Measurements from ENCODE around the gene MCF2L.

The MCF2L gene

DNA sequence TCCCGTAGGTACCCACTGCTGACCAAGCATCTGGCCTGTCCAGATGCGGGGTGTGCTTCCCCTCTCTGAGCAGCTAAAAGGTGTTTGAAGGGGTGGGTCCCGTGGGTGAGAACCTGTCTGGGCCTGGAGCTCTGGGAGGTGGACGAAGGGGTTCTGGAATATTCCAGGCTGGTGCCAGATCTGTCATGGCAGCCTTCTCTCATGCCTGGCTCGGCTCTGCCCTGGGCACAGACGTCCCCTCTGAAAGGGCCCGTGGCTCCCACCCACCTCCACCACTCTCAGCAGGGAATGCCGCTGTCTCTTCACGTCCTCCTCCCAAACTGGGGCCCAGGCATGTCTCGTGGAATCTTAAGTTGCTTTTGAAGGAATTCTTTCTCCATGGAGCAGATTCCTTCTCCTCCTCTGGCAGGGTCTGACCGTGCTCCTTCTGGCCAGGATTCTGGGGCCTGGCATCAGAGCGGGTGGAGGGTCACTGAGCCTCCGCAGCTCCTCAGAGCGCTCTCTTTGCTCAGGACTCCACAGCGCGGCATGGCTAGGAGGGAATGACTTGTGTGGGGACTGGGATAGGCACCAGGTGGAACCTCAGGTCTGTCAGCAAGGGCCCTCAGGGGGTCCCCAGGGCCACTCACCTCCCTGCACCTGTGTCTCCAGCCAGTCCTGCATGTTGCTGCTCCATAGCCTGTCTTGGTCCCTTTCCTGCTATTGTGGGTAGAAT is 5.9 kb upstream of the MCF2L start:
- DNase-seq (ENCODE audit: low read depth) = no peak

DNA sequence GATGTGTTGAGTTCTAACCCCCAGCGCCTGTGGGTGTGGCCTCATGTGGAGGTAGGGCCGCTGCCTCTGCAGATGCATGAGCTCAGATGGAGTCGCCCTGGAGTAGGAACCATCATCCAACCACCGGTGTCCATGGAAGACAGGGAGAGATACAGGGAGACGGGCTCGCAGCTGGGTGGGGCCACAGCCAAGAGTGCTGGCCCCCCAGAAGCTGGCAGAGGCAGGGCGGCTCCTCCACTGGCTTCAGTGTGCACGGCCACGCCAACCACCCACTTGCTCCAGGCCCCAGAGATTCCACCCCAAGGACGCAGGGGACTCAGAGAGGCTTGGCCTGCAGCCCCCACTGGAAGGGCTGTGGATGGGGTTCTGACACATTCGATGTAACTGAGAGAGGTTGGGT is 5.4 kb upstream of the MCF2L start:
- no peak for DNase-seq (ENCODE audit: low read depth)

DNA sequence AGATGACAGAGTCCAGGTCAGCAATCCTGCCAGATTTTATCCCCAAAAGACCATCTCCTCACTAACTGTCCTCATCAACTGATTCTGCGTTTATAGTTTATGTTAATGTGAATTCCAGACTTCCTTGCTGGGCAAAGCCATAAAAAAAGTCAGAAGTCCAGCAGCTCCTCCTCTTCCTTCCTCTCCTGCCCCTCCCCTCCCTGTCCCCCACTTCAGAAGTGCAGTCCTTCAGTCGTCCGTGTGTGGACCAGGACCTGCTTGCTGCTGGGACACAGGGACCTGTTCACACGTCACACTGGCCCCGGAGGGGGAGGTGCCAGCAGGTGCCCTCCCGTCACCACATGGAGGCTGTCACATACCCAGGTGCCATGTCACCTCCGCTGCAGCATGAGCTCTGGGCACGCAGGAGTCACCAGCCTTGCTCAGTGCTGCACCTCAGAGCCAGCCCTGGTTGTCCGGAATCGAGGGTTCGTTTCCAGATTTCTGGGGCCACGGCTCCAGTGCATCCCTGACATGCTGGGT is 4.0 kb upstream of the MCF2L start:
- DNase-seq (ENCODE audit: low read depth) = no peak

DNA sequence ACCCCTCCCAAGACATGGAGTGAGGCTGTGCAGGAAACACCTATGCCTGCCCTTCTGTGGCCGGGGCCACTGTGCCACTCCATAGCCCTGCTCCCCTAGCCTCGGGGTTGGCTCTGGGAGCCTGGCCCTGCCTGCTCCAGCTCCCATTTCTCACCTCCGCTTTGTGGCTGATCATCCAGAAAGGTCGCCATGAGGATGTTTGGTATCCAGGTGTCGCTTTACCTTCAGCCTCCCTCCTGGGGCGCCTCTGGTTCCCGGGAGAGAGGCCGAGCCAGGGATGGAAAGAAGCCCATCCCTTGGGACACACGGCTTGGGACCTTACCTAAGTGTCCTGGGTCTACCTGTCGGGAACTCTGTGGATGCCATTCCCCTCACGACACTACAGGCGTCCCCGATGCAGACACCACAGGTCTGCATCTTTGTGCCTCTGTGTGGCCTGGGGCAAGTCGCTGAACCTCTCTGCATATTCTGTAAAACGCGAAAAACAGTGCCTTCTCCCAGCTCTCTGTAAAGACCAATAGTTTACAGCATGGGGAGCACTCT is 3.4 kb upstream of the MCF2L start:
- DNase-seq (ENCODE audit: low read depth) = no peak

DNA sequence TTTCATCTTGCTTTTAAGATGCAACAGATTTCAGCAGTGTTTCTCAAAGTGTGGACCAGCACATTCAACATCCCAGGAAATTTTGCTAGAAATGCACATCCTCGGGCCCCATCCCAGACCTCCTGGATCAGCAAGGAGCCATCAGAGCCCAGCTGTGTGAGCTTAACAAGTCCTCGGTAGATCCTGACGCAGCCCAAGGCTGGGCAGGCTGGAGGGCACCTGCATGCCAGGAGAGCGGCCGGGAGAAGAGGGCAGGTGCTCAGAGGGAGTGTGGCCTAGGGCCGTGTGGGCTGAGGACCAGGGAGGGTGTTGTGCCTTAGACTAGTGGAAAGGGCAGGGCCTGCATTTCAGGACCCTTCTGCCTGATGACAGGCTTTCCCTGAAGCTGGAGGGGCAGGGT is 2.2 kb upstream of the MCF2L start:
- DNase-seq (ENCODE audit: low read depth) = no peak

DNA sequence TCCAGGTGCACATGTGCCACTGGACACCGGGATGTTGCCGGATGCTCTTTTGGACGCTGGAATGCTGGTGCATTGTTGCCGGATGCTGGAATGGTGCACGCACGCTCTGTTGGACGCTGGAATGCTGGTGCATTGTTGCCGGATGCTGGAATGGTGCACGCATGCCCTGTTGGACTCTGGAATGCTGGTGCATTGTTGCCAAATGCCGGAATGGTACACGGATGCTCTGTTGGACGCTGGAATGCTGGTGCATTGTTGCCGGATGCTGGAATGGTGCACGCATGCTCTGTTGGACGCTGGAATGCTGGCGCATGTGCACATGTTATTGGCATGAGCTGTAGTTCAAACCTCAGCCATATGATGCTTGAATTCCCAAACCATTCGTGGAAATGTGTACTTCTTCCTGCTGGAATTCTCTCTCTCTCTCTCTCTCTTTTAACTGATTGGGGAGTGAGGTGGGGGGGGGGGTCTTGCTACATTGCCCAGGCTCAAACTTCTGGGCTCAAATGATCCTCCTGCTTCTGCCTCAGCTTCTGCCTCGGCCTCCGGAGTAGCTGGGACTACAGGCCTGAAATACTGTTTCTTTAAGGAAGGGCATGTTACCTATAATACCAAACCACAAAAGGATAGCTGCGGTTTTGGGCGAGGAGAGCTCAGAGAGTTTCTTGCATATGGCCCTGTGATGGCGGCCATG is 1.2 kb upstream of the MCF2L start:
- DNase-seq (ENCODE audit: low read depth) = no peak

DNA sequence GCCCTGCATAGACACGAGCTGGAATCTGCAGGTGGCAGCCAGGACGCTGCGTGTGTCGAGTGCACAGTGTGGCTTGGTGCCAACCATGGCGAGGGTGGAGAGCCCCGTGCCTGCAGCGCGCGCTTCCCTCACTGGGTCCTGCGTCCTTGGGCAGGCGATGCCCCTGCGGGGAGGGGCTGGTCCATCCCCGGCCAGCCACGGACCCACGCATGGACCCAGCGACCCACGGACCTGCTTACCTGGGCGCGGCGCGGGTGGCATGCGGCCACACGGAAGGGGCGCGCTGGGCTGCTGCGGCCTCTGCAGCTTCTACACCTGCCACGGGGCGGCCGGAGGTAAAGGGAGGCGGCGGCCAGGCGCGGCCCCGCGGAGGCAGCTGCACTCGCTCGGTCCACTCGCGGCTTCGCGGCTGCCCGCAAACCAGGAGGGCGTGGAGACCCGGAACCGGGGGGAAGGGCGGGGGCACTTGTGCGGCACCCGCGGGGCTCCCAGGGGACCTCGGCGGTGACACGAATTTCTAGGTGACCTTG is 569 bp upstream of the MCF2L start:
- peak; percentile 21 for DNase-seq (ENCODE audit: low read depth)

DNA sequence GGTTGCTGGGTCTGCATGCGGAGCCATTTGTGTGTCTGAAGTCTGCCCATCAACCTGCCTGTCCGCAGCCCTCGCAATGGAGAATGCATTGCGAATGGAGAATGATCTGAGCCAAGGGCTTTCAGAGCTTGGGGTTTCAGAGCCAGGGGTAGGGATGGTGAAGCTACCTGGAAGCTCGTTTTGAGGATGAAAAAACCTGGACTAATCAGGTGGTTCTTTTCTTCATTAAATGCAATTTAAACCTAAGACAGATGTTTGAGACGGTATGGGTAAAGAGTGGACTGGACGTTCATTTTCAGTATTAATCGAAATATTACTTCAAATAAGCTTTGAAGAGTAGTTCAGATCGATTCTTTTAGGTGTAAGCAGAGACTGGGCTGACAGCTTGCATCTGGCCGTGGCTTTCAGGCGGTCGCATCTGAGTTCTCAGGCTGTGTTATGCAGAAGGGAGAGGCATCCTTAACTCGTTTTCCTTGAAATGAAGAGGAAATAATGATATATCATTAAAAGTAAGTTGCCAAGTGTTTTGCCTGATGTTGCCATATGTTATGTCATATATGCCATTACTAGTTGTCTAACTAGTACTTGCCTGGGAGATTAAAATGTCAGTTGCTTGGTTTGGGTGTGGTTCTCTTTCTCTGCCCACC is 801 bp downstream of the MCF2L start:
- DNase-seq (ENCODE audit: low read depth) = no peak

DNA sequence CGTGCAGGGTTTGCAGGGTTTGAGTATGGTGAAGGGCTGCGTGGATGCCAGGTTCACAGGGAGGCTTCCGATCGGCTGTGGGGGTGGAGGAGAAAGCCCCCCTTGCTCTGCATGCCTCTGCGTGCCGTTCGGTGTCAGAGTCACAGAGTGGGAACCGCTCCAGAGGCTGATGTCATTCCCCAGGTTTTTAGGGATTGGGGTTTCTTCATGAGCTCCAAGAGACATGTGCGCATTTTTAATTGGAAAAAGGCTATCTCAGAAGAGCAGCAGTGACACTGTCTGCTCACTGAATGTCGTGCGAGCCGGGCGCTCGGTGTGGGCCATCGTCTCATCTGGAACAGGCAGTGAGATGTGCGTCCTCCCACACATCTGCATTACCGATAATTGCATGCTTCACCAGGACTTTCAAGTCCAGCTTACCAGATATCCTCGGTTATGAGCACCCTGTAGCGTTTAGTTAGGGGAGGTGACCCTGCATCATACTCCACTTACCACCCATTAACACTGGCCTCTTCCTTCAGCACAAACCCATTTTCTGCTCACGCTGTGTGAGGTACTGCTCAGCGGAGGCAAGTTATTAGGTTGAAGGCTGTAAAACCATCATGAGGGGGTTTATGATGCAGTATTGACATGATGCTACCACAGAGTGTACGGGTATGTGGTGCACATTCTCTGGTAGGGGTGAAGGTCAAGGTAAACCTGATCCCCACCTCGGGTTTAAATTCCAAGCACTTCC is 1.7 kb downstream of the MCF2L start:
- DNase-seq (ENCODE audit: low read depth) = no peak

DNA sequence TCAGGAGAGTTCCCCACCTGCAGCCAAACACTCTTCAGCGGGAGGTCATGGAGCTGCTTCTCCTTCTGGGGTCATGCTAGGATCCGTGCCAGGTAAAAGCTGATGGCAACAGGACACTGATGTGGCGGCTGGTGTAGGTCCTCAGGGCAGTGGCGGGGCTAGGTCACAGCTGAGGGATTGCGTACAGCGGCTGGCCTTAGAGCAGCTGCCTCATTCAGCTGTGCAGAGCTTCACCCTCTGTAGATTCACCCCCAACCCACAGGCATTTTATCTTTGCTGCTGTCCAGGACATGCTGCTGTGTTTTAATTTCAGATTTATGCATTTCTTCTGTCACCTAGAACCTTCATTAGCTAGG is 2.3 kb downstream of the MCF2L start:
- no peak for DNase-seq (ENCODE audit: low read depth)

DNA sequence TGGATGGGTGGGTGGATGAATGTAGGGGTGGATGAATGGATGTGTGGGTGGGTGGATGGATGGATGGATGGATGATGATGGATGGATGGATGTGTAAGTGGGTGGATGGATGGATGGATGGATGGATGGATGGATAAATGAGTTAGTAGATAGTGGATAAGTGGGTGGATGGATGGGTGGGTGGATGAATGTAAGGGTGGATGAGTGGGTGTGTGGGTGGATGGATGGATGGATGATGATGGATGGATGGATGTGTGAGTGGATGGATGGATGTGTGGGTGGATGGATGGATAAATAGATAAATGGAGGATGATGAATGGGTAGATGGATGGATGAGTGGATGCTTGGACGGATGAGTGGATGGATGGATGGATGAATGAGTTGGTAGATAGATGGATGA is 3.2 kb downstream of the MCF2L start:
- no peak for DNase-seq (ENCODE audit: low read depth)

DNA sequence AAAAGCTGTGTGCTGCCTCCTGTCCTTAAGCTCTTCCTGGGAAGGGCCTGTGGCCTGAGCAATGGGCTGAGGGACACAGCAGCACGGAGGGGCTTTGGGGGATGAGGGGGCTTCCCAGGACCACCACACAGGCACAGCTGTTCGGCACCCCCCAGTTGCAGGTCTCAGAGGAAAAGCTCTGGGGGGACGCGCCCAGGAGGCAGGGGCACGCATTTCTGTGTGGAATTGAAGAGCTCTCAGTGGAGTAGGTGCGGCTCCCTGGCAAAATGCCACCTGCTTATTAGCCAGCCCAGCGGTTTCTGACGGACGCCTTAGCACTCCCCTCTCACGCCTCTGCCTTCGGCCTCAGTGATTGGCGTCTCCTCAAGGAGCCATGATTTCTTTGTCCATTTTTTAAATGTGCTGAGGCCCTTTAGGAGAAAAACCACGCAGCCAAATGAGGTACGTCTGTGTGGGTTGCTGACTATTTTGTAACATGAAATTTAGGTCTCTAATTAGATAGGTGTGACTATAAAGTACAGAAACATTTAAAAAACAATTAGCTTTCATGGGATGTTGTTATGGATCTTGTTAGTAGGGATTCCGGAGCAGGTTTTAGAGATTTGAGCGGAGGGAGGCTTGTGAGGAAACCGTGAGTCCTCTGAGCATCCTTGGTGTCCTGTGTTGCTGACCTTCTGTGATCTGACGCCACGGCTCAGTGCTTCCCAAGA is 4.0 kb downstream of the MCF2L start:
- no peak for DNase-seq (ENCODE audit: low read depth)

DNA sequence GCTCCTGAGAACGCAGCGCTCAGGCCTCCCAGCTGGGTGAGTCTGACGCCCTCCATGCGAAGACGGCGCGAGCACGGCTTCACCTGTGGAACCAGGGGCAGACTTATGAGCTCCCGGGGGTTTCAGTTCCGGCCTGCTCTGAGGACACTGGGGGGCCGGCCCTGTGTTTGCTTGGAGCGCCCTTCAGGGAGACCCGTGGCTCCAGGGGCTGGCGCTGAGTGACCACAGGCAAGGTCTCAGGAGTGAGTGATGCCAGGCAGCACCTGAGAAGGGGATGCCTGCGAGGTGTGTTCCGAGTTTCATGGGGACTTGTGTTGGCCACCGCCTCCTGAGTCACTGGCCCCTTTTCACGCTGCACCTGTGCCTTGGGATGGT is 4.5 kb downstream of the MCF2L start:
- DNase-seq (ENCODE audit: low read depth) = no peak

DNA sequence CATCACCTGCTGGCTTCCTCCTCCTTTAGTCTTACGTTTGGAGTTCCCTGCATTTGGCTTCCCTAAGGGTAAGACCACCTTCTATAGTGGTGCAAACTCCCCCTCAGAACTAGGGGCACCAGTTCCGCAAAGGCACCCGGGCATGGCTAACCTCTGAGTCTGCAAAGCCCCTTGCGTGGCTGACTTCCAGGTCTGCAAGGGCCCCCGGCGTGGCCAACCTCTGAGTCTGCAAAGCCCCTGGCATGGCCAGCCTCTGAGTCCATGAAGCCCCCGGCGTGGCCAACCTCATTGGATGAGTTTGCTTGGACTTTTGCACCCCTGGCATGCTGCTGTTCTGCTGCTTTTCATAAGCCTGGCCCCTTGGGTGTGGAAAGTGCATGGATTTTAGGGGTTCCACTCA is 5.1 kb downstream of the MCF2L start:
- no peak for DNase-seq (ENCODE audit: low read depth)

DNA sequence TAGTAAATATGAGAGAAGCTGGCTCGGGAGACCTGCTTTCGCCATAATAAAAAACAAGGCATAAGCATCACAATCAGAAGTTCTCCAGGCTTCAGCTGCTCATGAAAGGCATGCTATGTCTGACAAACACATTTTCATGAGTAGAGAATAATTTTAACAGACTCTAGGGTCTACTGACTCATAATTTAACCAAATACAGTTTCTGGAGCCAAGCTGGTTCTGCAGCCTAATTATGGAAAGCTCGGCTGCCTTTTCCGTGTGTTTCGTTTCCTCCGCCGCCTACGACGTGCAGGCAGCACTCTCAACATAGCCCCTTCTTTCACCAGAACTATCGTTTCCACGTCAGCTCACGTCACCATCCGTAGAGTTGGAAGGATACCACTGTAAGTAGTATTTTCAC is 5.7 kb downstream of the MCF2L start:
- DNase-seq (ENCODE audit: low read depth) = no peak

DNA sequence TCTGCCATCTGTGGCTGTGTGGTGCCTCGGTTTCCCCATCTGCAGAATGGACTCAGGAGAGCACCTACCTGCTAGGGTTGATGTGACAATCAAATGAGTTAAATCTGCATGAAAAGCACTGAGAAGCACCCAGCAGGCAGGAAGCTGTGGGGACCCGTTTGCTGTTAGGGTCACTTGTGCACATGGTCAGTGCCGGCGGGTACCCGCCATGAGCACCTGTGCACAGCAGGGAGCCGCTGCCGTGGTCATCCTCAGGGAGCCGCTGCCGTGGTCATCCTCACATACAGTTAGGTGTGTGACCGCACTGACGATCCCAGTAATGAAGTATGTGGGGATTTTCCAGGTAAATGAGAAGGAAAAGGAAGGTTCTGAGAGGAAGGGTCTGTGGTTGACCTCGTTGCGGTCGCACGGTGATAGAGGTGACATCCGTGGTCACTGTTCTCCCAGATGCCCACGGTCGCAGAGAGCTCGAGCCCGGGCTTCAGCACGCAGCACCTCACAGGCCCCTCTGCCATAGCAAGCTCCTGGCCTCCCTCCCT is 6.5 kb downstream of the MCF2L start:
- no peak for DNase-seq (ENCODE audit: low read depth)

DNA sequence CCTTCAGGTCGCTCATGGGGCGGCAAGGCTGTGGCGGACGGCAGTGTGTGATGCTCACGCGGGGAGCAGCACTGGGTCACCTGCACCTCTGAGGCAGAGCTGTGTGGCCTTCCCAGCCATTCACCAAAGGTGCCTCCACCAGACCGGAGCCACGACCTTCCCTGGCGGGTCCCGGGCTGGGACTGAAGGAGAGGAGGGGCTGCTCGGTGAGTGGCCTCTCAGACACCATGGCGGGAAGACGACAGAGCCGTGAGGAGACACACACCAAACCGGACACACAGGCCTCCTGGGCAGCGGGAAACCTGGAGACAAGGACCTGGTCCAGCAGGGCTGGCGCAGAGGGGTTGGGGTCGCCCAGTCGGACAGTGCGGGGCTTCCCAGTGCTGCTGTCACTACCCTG is 7.5 kb downstream of the MCF2L start:
- no peak for DNase-seq (ENCODE audit: low read depth)

DNA sequence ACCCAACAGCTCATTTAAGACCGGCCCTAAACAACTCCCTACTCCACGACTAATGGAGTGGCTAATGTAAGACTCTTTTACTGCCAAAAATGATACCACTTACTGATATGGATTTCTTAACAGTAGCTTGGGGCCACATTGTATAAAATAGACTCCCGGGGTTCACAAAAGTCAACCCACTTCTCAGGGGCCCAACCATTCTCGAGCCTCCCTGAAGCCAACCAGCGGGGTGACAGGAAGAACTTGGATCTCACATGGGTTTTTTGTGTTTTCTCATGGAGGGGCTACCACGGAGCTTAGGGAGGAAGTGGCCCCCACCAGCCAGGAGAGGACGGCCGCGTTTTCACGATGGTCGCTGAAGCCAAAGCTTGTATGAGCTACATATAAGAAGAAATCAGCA is 8.1 kb downstream of the MCF2L start:
- DNase-seq (ENCODE audit: low read depth) = no peak

DNA sequence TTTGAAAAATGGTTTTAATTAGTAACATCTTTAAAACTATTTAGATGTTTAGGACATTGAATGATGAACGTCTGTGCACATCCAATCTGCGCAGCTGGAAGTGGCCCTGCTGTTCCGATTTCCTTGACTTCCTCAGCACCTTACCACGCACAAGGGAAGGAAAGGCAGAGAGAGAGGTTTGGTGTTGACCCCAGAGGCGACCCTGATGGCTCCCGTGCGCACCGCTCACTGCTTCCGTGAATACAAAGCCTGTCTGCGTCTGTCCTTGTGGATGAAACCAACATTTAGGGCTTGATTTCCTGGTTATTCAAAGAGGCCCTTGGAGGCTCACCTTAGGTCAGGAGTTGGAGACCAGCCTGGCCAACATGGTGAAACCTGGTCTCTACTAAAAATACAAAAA is 8.5 kb downstream of the MCF2L start:
- DNase-seq (ENCODE audit: low read depth) = no peak

DNA sequence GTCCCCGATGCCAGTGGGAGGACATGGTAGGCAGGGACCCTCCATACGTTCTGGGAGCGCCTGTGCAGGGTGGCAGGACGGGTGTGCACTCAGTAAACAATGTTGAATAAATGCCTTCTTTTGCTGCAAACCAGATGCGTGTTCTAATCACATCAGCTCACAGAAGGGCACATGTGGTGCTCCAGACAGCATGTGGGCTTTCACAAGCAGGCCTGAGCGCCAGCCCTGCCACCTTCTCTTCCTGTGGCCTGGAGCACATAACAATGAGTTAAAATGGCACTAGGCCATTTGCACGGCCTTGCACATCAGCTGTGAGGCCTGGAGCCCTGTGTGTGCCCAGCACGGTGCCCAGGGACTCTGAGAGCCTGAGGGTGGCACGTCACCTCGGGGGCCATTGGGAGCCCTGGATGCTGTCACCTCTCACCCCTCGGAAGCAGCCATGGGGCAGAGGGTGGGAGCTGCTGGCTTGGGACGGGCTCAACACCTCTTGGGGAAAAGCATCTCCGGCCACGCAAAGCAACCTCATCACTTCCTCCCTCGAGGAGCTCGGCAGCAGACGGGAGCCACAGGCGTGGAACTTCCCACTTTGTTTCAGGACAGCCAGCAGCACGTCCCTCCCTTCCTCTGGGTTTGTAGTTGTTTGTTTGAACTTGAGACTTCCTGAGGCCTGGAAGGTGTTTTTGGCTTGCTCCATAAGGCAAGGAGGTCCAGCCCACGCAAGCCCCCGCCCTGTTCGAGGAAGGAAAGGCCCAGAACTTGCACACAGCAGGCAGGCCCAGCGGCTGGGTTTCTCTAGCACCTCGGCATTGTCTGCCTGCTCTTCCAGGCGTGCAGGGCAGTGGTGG is 9.8 kb downstream of the MCF2L start:
- no peak for DNase-seq (ENCODE audit: low read depth)

Measured in activated T-cell treated with anti-CD3 and anti-CD28 coated beads for 1 hour (primary cell).